Omental fat pad (tissue), 4 donors: ENCODE results near the gene PLEKHA6. TPM values are rescaled to one million over a fixed set of nuclear protein-coding genes. Genes with fewer than 3 reads are reported as not detected.
"Not testable (repeated sequence)": the region's sequence is repeated elsewhere in the genome, so short reads cannot be mapped to it uniquely, and the experiment has no call there.

Experiments
- ATAC-seq: fragments of 150-250 bp; one replicate; pipeline ENCODE4 v1.9.1; 2016; ENCODE audit warnings: mild to moderate bottlenecking, moderate library complexity; ENCODE audit not compliant: low FRiP score
- DNase-seq: peaks from one replicate; pipeline ENCODE4 v3.0.0-alpha.2; 2019; ENCODE audit warnings: low spot score
- total RNA-seq, 4 donors: library from RNA; depleted of rRNA; stranded (reverse); fragments of >200 nt; gene quantifications; one replicate each; pipeline ENCODE4 v1.1.0, GENCODE V29; 2016
- TF ChIP-seq, protein P1 (sequence below), 3 donors: fragments of 450-650 bp; IDR thresholded peaks; one replicate each; pipeline ENCODE4 v1.5.1; 2016 to 2017; ENCODE audit warnings: antibody characterized with exemption in 3 of 3, mild to moderate bottlenecking in 3 of 3, moderate library complexity in 2 of 3

The PLEKHA6 gene
- total RNA-seq, 4 donors from 2014 or later = 2.9 to 13.1 (median 7.5) TPM

GRCh38 chr1:204316164-204316563 is 43.6 kb downstream of the PLEKHA6 start:
- TF ChIP-seq, protein P1, sequence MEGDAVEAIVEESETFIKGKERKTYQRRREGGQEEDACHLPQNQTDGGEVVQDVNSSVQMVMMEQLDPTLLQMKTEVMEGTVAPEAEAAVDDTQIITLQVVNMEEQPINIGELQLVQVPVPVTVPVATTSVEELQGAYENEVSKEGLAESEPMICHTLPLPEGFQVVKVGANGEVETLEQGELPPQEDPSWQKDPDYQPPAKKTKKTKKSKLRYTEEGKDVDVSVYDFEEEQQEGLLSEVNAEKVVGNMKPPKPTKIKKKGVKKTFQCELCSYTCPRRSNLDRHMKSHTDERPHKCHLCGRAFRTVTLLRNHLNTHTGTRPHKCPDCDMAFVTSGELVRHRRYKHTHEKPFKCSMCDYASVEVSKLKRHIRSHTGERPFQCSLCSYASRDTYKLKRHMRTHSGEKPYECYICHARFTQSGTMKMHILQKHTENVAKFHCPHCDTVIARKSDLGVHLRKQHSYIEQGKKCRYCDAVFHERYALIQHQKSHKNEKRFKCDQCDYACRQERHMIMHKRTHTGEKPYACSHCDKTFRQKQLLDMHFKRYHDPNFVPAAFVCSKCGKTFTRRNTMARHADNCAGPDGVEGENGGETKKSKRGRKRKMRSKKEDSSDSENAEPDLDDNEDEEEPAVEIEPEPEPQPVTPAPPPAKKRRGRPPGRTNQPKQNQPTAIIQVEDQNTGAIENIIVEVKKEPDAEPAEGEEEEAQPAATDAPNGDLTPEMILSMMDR (IDR thresholded peaks at IDR 0.05) = no peak
- ATAC-seq (peak; percentile 47), DNase-seq (no peak)

DNA sequence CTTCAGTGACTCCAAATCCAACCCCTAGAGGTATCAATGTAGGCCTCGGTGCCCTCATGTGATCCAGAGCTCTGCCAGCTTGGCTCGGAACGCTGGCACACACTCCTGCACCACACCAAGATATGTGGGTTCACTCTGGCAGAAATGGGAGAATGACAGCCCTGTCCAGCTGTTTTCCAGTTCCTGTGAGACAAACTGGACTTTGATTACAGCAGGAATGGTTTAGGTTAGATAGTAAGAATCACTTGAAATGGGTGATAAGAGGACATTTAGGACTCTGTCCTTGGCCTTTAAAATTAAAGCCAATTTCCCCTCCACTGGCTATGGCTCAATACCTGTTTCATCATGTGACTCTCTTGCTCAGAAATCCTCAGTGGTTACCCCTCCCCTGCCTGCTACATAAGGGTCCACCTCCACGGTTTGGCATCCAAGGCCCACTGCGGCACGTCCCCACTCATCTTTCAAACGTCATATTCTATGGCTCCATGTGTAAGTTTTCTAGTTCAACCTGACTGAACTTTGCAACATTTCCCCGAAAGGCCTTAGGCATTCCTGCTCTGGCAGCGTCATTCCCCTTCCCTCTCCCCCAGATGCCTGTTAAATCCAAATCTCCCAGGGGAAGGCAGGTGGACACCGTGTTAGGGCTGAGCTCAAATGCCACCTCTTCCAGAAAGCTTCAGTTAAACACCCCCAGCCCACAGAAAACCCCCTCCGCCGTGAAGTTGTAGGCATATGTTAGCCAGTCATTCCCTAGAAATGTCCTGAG is 44.7 kb downstream of the PLEKHA6 start:
- ATAC-seq (peak; percentile 65), DNase-seq (no peak)
- TF ChIP-seq, protein P1 (IDR thresholded peaks at IDR 0.05) = no peak

DNA sequence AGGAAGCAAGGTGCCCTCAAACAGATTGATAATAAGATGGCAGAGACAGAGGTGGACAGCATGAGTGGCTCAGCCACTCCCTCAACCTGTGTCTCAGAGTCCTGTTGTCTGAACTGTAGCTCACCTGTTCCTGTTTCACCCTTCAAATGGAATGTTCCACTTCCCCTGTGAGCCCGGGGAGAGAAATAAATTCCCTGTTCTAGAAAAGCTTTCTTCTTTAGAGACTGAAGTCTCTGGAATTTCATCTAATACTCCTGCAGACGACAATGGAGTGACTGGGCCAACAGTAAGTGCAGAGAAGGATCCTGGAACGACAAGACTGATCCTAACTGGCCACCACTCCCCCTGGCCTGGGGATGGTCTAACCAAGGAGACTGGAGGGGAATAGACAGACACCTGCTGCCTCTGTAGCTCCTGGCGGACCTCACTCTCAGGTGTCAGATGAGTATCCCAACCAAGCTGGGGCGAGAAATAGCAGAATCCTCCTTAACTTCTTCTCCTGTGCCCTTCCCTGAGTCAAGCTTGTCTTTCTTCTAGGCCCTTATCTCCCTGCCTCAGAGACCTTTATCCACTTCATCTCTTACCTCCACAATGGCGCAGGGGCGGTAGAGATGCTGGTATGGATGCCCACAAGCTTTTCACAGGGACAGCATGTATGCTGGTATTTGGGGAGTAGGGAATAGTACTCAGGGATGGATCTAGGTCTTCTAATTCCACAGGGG is 45.4 kb downstream of the PLEKHA6 start:
- no peak for DNase-seq
- ATAC-seq = no peak
- TF ChIP-seq, protein P1 (IDR thresholded peaks at IDR 0.05) = no peak

DNA sequence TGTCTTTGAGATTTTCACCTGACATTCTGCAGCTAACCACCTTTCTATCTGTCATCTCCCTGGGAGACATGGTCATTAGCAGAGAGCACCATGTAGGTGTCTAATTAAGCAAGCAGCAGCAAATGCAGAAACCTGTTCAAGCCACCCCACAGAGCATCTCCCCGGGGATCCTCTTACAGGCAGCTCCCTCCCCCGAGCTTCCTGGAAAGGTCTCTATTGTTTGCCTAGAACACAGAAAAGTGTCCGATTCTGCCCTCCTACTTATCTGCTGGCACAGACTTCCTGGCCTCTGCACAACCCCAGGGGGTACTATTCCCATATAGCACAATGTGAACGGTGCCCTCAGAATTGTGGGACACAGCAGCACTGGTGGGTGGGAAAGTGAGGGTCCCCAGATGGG is 46.1 kb downstream of the PLEKHA6 start:
- ATAC-seq (no peak), DNase-seq (no peak)
- TF ChIP-seq, protein P1 (IDR thresholded peaks at IDR 0.05) = no peak

DNA sequence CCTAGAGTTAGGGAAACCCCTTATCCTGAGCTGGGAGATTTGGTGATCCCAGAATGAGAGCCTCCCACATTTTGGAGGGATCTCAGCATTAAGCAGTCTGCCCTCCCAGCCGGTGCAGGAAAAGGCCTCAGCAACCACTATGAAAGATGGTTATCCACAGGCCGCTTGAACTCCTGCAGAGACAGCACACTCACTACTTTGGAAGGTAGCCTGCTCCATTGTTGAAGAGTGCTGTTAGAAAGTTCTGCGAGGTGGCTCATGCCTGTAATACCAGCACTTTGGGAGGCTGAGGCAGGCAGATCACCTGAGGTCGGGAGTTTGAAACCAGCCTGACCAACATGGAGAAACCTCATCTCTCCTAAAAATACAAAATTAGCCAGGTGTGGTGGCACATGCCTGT is 48.8 kb downstream of the PLEKHA6 start:
- not testable (repeated sequence) for DNase-seq, ATAC-seq

- ATAC-seq (peak; percentile 16), DNase-seq (no peak)
- TF ChIP-seq, protein P1 (IDR thresholded peaks at IDR 0.05) = no peak
These were observed 51.6 kb downstream of the PLEKHA6 start for GRCh38 chr1:204308023-204308628.

GRCh38 chr1:204307334-204307883 is 52.3 kb downstream of the PLEKHA6 start:
- ATAC-seq = peak; percentile 78
- DNase-seq = no peak
- TF ChIP-seq, protein P1 (IDR thresholded peaks at IDR 0.05) = no peak
